OCI-LY7 (cell line): ENCODE data around the gene BMPR1B.

Experiments
- EZH2phosphoT487 ChIP-seq: fragments of 200-600 bp; sonication (generic); IDR thresholded peaks from 2 replicates; pipeline ENCODE4 v1.6.1; 2018; ENCODE audit warnings: low read depth, borderline replicate concordance, mild to moderate bottlenecking, mixed run types, antibody characterized with exemption, low read length, moderate library complexity, mixed read lengths
- TF ChIP-seq, protein P1 (sequence below): fragments of 200-600 bp; sonication (generic); conservative IDR thresholded peaks from 2 replicates; pipeline ENCODE4 v1.5.1; 2014; ENCODE audit warnings: mild to moderate bottlenecking, antibody characterized with exemption, low read length, moderate library complexity, mixed read lengths

DNA sequence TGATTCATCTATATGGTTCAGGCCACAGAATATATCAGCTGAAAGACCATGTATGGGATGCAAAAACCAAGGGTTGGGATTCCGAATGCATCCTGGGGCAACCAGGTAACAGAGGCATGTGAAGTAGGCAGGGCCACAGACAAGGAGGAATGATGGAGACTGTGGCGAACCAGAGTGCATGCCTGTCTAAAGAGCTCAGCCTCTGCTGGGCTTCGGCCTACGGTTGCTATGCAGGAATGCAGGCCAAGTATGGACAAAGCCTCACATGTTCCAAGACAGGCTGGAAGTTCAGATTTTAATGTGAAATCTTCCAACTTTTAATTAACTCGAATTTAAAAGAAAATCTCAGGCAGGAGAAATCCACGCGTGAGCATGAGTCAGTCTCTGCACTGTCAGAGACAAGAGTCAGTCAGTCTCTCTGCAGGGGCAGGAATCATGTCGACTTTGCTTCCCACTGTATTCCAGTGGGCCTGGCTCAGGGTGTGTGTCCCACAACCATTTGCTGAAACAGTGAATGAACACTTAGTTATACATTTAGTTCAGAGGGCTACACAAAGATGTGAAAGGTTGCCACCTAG, 446.6 kb downstream of the BMPR1B start:
- TF ChIP-seq, protein P1, sequence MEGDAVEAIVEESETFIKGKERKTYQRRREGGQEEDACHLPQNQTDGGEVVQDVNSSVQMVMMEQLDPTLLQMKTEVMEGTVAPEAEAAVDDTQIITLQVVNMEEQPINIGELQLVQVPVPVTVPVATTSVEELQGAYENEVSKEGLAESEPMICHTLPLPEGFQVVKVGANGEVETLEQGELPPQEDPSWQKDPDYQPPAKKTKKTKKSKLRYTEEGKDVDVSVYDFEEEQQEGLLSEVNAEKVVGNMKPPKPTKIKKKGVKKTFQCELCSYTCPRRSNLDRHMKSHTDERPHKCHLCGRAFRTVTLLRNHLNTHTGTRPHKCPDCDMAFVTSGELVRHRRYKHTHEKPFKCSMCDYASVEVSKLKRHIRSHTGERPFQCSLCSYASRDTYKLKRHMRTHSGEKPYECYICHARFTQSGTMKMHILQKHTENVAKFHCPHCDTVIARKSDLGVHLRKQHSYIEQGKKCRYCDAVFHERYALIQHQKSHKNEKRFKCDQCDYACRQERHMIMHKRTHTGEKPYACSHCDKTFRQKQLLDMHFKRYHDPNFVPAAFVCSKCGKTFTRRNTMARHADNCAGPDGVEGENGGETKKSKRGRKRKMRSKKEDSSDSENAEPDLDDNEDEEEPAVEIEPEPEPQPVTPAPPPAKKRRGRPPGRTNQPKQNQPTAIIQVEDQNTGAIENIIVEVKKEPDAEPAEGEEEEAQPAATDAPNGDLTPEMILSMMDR, result no peak
- no peak for TF ChIP-seq EZH2phosphoT487
